Small intestine (tissue), 7 donors: ENCODE measurements around the gene PDE10A. TPM values are rescaled to one million over a fixed set of nuclear protein-coding genes. Genes with fewer than 3 reads are reported as not detected.
"Not testable (repeated sequence)": the region's sequence is repeated elsewhere in the genome, so short reads cannot be mapped to it uniquely, and the experiment has no call there.

ENCODE experiments used
- DNase-seq, 2 donors: peaks; one replicate each; pipeline versions ENCODE4 v3.0.0 to v3.0.0-alpha.2; 2013
- FAIRE-seq: peaks from 2 replicates; lab custom pipeline; 2012; peaks lifted over from hg19 to GRCh38; lab: Jason Lieb, UNC
- H3K27ac ChIP-seq, 3 donors: one replicate each; pipeline ENCODE4 v1.5.1; 2013; ENCODE audit warnings: low read length in 2 of 3, mild to moderate bottlenecking in 2 of 3, control low read depth in 1 of 3, inconsistent platforms in 1 of 3, low read depth in 1 of 3, moderate library complexity in 1 of 3
- H3K27me3 ChIP-seq, 3 donors: one replicate each; pipeline ENCODE4 v1.6.1; 2013; ENCODE audit warnings: low read length in 3 of 3, inconsistent platforms in 1 of 3; ENCODE audit not compliant: control insufficient read depth in 3 of 3, insufficient read depth in 3 of 3
- H3K36me3 ChIP-seq, 3 donors: one replicate each; pipeline ENCODE4 v1.6.1; 2013; ENCODE audit warnings: low read length in 3 of 3, inconsistent platforms in 1 of 3, low read depth in 1 of 3, mild to moderate bottlenecking in 1 of 3, moderate library complexity in 1 of 3; ENCODE audit not compliant: control insufficient read depth in 3 of 3, insufficient read depth in 2 of 3
- H3K4me1 ChIP-seq, 3 donors: one replicate each; pipeline ENCODE4 v1.6.1; 2013; ENCODE audit warnings: low read length in 2 of 3, inconsistent platforms in 1 of 3, low read depth in 1 of 3, mild to moderate bottlenecking in 1 of 3, moderate library complexity in 1 of 3; ENCODE audit not compliant: control insufficient read depth in 3 of 3, insufficient read depth in 2 of 3
- H3K4me3 ChIP-seq, 3 donors: one replicate each; pipeline ENCODE4 v1.5.1; 2013; ENCODE audit warnings: low read length in 3 of 3, control low read depth in 1 of 3, inconsistent platforms in 1 of 3, low read depth in 1 of 3, mild to moderate bottlenecking in 1 of 3, moderate library complexity in 1 of 3
- H3K9me3 ChIP-seq, 2 donors: one replicate each; pipeline ENCODE4 v1.6.1; 2013; ENCODE audit warnings: low read depth in 1 of 2, low read length in 1 of 2; ENCODE audit not compliant: control insufficient read depth in 2 of 2, insufficient read depth in 1 of 2
- WGBS, 3 donors: extraction: QIAGEN DNeasy Blood & Tissue Kit; methylation state at CpG; one replicate each; pipeline ENCODE4 v1.1.7; 2013; 5-methylcytosine and 5-hydroxymethylcytosine counted together
- polyA plus RNA-seq, 4 donors: library from polyadenylated mRNA; stranded (reverse) in 3 of 4; unstranded in 1 of 4; fragments of 200-250 nt in 3 of 4; fragments of 120-200 nt in 1 of 4; gene quantifications; one replicate each; pipeline versions ENCODE4 v1.2.1 to v1.2.3, GENCODE V29; 2013
- donor health status: healthy with polysubstance abuse.
- donor health status: control.
- donor health status: control.
- donor health status: Bipolar disorder and iron deficiency.
- donor health status: healthy.

The PDE10A gene
- polyA plus RNA-seq, 4 donors, result 0.22 to 2.0 (median 0.90) TPM

DNA sequence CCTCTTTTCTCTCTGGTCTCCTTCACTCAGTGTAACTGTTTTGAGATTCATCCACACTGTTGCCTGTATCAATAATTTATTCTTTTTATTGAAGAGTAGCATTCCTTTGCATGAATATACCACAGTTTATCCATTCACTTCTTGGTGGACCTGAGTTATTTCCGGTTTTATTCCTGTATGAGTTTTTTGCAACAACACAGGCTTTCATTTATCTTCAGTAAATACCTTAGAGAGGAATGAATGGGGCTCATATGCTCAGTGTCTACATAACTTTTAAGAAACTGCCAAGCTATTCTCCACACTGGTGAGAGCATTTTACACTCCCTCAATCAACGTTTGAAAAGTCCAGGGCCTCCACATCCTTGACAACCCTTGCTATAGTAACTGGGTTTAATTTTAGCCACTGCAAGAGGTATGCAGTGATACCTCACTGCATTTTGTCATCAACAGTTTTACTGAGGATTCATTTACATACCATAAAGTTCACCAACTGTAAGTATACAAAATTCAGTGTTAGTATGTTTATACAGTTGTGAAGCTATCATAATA lies 154.6 kb downstream of the PDE10A start:
- WGBS, 3 donors, result 44 to 57% (median 50%) methylated on average over 2 of the region's 2 CpGs
- FAIRE-seq (no peak), DNase-seq (no peak)
- H3K4me3 ChIP-seq, result no peak overlapping the region
- H3K27ac ChIP-seq, result no peak overlapping the region
- no peaks in the 10 kb centered on the region for H3K4me1 ChIP-seq
- H3K9me3 ChIP-seq, result no peaks in the 10 kb centered on the region
- H3K27me3 ChIP-seq, result no peaks in the 10 kb centered on the region
- H3K36me3 ChIP-seq, result no peaks in the 10 kb centered on the region

DNA sequence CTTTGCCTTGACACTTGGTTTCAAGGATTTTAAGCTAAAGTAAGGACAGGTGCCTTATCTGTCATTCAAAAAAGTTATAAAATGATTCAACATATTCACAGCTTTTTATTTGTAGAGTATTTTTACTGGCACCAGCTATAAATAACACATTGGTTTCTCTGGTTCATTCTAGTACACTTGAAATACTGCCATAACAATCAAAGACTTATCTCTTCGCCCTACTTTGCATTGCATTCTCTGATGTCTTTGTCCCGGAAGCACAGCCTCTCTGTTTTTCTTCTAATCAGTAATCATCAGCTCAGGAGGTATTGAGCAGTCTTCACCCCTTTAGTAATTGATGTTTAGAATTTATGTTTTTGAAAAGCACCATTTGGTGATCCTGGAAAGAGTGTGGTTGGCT lies 156.4 kb downstream of the PDE10A start:
- Histone ChIP-seq H3K27ac (no peak overlapping the region), H3K9me3 (no peaks in the 10 kb centered on the region), H3K4me3 (no peak overlapping the region), H3K4me1 (no peaks in the 10 kb centered on the region), H3K36me3 (no peaks in the 10 kb centered on the region), H3K27me3 (no peaks in the 10 kb centered on the region)
- DNase-seq (no peak), FAIRE-seq (no peak)
- WGBS, 3 donors, result 90 to 92% (median 91%) methylated on average over 2 of the region's 2 CpGs

DNA sequence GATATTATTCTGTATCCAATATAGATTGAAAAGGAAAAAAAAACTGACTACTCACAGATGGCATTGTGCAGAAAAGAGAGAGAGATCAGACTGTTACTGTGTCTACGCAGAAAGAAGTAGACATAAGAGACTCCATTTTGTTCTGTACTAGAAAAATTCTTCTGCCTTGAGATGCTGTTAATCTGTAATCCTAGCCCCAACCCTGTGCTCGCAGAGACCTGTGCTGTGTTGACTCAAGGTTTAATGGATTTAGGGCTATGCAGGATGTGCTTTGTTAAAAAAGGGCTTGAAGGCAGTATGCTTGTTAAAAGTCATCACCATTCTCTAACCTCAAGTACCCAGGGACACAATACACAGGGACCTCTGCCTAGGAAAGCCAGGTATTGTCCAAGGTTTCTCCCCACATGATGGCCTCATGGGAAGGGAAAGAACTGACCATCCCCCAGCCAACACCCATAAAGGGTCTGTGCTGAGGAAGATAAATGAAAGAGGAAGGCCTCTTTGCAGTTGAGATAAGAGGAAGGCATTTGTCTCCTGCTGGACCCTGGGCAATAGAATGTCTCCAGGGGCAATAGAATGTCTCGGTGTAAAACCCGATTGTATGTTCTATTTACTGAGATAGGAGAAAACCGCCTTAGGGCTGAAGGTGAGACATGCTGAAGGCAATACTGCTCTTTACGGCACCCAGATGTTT lies 162.7 kb downstream of the PDE10A start:
- FAIRE-seq, DNase-seq, H3K27ac ChIP-seq: not testable (repeated sequence)

DNA sequence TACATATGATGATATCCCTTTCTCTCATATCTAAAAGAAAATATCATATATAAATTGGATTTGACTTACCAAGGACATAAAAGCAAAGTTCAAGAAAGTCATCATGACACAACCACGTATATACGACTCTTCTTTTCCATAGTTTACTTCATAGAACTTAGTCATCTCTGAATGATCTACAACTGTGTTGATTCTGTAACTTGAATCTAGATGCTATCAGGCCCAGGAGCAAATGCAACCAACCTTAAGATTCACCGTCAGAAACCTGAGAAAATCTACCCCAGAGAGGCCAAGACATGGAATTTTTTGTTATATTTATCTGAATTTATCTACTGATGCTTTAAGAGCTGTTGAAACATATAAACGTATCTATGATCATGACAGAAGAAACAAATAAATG lies 165.6 kb downstream of the PDE10A start:
- Histone ChIP-seq H3K27ac (no peak overlapping the region), H3K9me3 (no peaks in the 10 kb centered on the region), H3K4me3 (no peak overlapping the region), H3K27me3 (no peaks in the 10 kb centered on the region), H3K36me3 (no peaks in the 10 kb centered on the region), H3K4me1 (no peaks in the 10 kb centered on the region)
- no peak for FAIRE-seq
- 85 to 92% (median 89%) methylated on average over 4 of the region's 4 CpGs for WGBS, 3 donors
- no peak for DNase-seq

More for the DNA sequence above, 162.7 kb downstream of the PDE10A start:
- not testable (repeated sequence) for H3K9me3 ChIP-seq, H3K4me1 ChIP-seq, H3K27me3 ChIP-seq, H3K4me3 ChIP-seq, H3K36me3 ChIP-seq
- 72 to 81% (median 73%) methylated on average over 6 of the region's 6 CpGs for whole genome bisulfite sequencing, 3 donors

DNA sequence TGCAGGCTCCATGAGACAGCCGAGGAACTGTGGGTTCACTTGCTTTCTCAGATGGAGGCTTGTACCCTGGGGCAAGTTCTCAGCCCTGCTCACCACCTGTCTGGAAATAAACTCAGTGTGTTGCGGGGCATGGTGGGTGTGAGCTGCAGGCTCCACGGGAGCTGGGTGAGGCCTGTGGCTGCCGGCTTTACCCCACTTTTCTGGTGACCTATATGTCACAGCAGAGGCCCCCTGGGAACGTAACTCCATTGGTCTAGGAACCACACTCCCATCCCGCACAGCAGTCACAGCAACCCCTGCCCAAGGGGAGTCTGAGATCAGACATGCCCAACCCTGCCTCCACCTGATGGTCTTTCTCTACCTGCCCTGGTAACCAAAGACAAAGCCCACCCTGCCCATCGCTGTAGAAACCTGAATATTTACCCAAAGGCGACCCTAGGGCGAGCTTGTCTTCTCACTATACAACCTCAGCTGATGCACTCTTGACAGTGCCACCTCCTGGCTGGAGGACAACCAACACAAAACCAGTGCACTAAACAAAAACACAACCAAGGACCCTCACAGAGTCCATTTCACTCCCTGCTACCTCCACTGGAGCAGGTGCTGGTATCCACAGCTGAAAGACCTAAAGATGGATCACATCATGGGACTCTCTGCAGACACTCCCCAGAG lies 174.3 kb downstream of the PDE10A start:
- H3K9me3 ChIP-seq, result no peaks in the 10 kb centered on the region
- 81 to 84% (median 82%) methylated on average over 9 of the region's 9 CpGs for WGBS, 3 donors
- H3K4me1 ChIP-seq, result no peaks in the 10 kb centered on the region
- H3K27me3 ChIP-seq, result no peaks in the 10 kb centered on the region
- FAIRE-seq, result no peak
- DNase-seq, result no peak
- H3K27ac ChIP-seq, result no peak overlapping the region
- H3K36me3 ChIP-seq, result no peaks in the 10 kb centered on the region
- no peak overlapping the region for H3K4me3 ChIP-seq

DNA sequence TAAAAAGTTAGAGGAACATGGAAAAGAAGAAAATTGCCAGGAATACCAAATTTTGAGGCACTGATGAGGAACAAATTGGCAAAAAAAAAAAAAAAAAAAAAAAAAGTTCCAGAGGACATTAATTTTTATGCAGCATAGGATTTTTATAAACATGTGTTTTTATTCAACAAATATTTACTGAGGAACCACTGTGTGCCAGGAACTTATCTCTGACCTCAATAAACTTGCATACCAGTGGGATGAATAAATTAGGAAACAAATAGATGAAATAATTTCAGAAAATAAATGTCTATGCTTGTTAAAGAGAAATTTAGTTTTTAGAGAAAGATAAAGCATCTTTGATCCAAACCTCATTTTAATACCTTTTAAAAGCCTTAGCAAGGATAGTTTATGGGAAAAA lies 175.1 kb downstream of the PDE10A start:
- no peak overlapping the region for H3K27ac ChIP-seq
- no peak for FAIRE-seq

DNA sequence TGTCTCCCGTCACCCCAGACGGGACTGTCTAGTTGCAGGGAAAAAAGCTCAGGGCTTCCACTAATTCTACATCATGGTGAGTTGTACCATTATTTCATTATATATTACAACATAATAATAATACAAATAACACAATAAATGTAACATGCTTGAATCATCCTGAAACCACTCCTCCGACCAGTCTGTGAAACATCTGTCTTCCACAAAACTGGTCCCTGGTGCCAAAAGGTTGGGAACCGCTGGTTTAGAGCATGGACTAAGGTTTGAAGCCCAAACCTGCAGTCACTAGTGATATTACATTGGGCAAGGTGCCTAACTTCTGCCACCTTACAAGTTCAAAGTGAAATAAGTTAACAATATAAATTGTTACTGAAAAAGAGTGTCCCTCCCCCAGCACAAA lies 175.7 kb downstream of the PDE10A start:
- H3K36me3 ChIP-seq, result no peaks in the 10 kb centered on the region
- no peak for FAIRE-seq
- DNase-seq, result no peak
- H3K4me3 ChIP-seq, result no peak overlapping the region
- WGBS, 3 donors, result 82 to 84% (median 82%) methylated on average over 4 of the region's 4 CpGs
- H3K27ac ChIP-seq, result no peak overlapping the region
- no peaks in the 10 kb centered on the region for H3K27me3 ChIP-seq
- H3K9me3 ChIP-seq, result no peaks in the 10 kb centered on the region
- H3K4me1 ChIP-seq, result no peaks in the 10 kb centered on the region

More for the DNA sequence above, 175.1 kb downstream of the PDE10A start:
- Histone ChIP-seq H3K9me3 (no peaks in the 10 kb centered on the region), H3K4me3 (no peak overlapping the region), H3K36me3 (no peaks in the 10 kb centered on the region), H3K27me3 (no peaks in the 10 kb centered on the region), H3K4me1 (no peaks in the 10 kb centered on the region)
- no peak for DNase-seq

DNA sequence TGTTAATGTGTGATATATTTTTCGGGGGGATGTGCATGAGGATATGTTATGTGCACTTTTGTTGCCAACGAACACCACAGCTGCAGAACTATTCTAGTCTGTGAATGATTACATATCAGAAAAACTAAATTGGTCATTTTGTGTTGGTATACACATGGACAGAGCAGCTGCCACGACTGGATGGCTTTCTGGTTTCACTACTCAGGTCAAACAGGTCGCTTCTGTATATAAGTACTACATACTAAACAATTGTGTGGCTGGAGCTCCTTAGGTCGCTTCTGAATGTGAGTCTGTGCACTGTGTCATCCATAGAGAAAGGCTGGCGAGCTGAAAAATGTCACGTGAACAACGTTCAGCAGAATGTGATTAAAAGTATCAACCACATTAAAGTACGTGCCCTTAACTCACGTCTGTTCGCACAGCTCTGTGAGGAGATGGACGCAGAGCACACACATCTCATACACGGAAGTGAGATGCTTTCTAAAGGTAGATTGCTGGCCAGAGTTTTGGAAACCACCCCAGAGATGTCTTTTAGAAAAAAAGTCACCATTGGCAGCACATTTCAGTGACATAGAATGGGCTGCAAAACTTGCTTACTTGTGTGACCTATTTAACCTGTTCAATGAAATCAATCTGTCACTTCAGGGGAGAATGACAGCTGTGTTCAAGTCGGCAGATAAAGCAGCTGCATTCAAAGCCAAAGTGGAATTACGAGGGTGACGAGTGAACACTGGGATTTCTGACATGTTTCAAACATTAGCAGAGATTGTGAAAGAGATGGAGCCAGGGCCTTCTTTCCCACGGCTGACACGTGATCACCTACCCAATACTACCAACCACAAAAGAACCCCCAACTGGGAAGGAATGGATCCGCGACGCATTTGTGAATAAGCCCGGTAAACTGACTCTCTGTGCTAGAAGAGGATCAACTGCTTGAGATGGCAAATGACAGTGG lies 176.6 kb downstream of the PDE10A start:
- DNase-seq, result no peak
- H3K27ac ChIP-seq, result no peak overlapping the region
- no peak for FAIRE-seq
- 71 to 77% (median 73%) methylated on average over 22 of the region's 22 CpGs for WGBS, 3 donors
- no peaks in the 10 kb centered on the region for H3K4me1 ChIP-seq
- no peaks in the 10 kb centered on the region for H3K9me3 ChIP-seq
- H3K27me3 ChIP-seq, result no peaks in the 10 kb centered on the region
- no peak overlapping the region for H3K4me3 ChIP-seq
- H3K36me3 ChIP-seq, result no peaks in the 10 kb centered on the region
